OCI-LY3 (cell line): ENCODE measurements around the gene BRME1.

Experiments used
- H2AFZ ChIP-seq: fragments of 200-600, 300-600 bp; shearing (Covaris generic); 2 replicates; pipeline ENCODE4 v1.6.0; 2014; ENCODE audit warnings: antibody characterized with exemption, low read depth, low read length
- H3K27ac ChIP-seq: fragments of 200-600, 300-600 bp; sonication (generic); 2 replicates; pipeline ENCODE4 v1.5.1; 2014; ENCODE audit warnings: mild to moderate bottlenecking, low read length, moderate library complexity, mixed read lengths
- H3K27me3 ChIP-seq: fragments of 200-600, 300-600 bp; sonication (generic); 2 replicates; pipeline ENCODE4 v1.6.1; 2014; ENCODE audit warnings: low read depth, low read length, mixed read lengths
- H3K36me3 ChIP-seq: fragments of 200-600, 300-600 bp; sonication (generic); replicated peaks from 2 replicates; pipeline ENCODE3; 2014; ENCODE audit warnings: low read depth, low read length, mixed read lengths
- H3K4me1 ChIP-seq: fragments of 300-600, 200-600 bp; sonication (generic); 2 replicates; pipeline ENCODE4 v1.6.1; 2014; ENCODE audit warnings: low read length, mixed read lengths
- H3K4me2 ChIP-seq: fragments of 200-600, 300-600 bp; sonication (generic); 2 replicates; pipeline ENCODE4 v1.6.1; 2014; ENCODE audit warnings: low read length, mixed read lengths
- H3K4me3 ChIP-seq: fragments of 300-600, 200-600 bp; sonication (generic); 2 replicates; pipeline ENCODE4 v1.5.1; 2014; ENCODE audit warnings: antibody characterized with exemption, mild to moderate bottlenecking, low read length, moderate library complexity
- H3K79me2 ChIP-seq: fragments of 300-600, 200-600 bp; shearing (Covaris generic); 2 replicates; pipeline ENCODE4 v1.6.1; 2014; ENCODE audit warnings: mild to moderate bottlenecking, low read length, mixed read lengths
- H3K9ac ChIP-seq: fragments of 300-600, 200-600 bp; shearing (Covaris generic); 2 replicates; pipeline ENCODE4 v1.6.0; 2014; ENCODE audit warnings: mild to moderate bottlenecking, low read length, moderate library complexity
- H3K9me3 ChIP-seq: fragments of 200-600, 300-600 bp; shearing (Covaris generic); 2 replicates; pipeline ENCODE4 v1.6.1; 2014; ENCODE audit warnings: low read length, mixed read lengths; ENCODE audit not compliant: insufficient read depth
- H4K20me1 ChIP-seq: fragments of 200-600, 300-600 bp; sonication (generic); 2 replicates; pipeline ENCODE4 v1.6.1; 2016; ENCODE audit warnings: low read length, mixed read lengths; ENCODE audit not compliant: insufficient read depth
- EZH2phosphoT487 ChIP-seq: fragments of 200-600 bp; shearing (Covaris generic); IDR thresholded peaks from 2 replicates; pipeline ENCODE4 v1.6.1; 2018; ENCODE audit warnings: antibody characterized with exemption, mixed run types, low read depth
- TF ChIP-seq, protein P1 (sequence below): fragments of 200-600, 300-600 bp; sonication (generic); IDR thresholded peaks from 2 replicates; pipeline ENCODE4 v1.5.1; 2014; ENCODE audit warnings: antibody characterized with exemption, low read length, low read depth

The BRME1 gene

DNA sequence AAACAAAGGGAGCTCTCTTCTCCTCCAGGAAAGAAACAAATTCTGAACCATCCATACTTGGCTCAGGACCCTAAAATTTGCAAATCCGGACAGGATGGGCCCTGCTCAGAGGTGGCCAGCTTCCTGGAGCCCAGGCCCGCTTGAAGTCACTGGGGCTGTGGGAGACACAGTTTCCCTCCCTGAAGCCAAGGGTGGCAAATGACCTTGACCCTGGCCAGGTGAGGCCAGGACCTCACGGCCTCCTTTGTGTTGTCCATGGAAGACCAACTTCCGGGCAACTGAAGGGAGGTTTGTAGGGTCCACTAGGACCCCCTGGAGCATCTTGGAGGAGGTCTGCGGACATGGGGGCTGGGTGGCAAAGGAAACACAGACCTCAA is 23.5 kb downstream of the BRME1 start:
- H3K79me2 ChIP-seq = no peaks in the 10 kb centered on the region
- no peaks in the 10 kb centered on the region for H4K20me1 ChIP-seq
- H2AFZ ChIP-seq = peak overlapping the region; percentile 59
- H3K27ac ChIP-seq = no peak overlapping the region
- H3K9ac ChIP-seq = peak overlapping the region; percentile 71; the same call in 1 of the 2 replicates
- no peaks in the 10 kb centered on the region for H3K36me3 ChIP-seq
- H3K4me2 ChIP-seq = peak overlapping the region; percentile 92
- H3K4me3 ChIP-seq = peak overlapping the region; percentile 77; the same call in 1 of the 2 replicates
- TF ChIP-seq EZH2phosphoT487 = no peak
- TF ChIP-seq, protein P1, sequence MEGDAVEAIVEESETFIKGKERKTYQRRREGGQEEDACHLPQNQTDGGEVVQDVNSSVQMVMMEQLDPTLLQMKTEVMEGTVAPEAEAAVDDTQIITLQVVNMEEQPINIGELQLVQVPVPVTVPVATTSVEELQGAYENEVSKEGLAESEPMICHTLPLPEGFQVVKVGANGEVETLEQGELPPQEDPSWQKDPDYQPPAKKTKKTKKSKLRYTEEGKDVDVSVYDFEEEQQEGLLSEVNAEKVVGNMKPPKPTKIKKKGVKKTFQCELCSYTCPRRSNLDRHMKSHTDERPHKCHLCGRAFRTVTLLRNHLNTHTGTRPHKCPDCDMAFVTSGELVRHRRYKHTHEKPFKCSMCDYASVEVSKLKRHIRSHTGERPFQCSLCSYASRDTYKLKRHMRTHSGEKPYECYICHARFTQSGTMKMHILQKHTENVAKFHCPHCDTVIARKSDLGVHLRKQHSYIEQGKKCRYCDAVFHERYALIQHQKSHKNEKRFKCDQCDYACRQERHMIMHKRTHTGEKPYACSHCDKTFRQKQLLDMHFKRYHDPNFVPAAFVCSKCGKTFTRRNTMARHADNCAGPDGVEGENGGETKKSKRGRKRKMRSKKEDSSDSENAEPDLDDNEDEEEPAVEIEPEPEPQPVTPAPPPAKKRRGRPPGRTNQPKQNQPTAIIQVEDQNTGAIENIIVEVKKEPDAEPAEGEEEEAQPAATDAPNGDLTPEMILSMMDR = no peak
- peaks cover 37% of the 10 kb centered on the region for H3K4me1 ChIP-seq
- peaks cover 4% of the 10 kb centered on the region; the same call in 1 of the 2 replicates for H3K27me3 ChIP-seq
- H3K9me3 ChIP-seq = no peaks in the 10 kb centered on the region

- Histone ChIP-seq H3K9ac (peak overlapping the region; percentile 71; the same call in 1 of the 2 replicates), H3K4me3 (peak overlapping the region; percentile 77), H2AFZ (peak overlapping the region; percentile 59)
Observed at GRCh38 chr19:13881692-13882418, 24.1 kb downstream of the BRME1 start.

GRCh38 chr19:13881251-13881691 is 24.6 kb downstream of the BRME1 start:
- Histone ChIP-seq H3K27ac (peak overlapping the region; percentile 21; the same call in 1 of the 2 replicates), H3K4me2 (peak overlapping the region; percentile 92), H3K36me3 (no peaks in the 10 kb centered on the region)

More at GRCh38 chr19:13881692-13882418, 24.1 kb downstream of the BRME1 start:
- Histone ChIP-seq H3K4me2 (peak overlapping the region; percentile 92), H3K36me3 (no peaks in the 10 kb centered on the region), H3K9me3 (no peaks in the 10 kb centered on the region), H3K27ac (peak overlapping the region; percentile 21), H4K20me1 (no peaks in the 10 kb centered on the region), H3K79me2 (no peaks in the 10 kb centered on the region), H3K4me1 (peaks cover 37% of the 10 kb centered on the region), H3K27me3 (peaks cover 7% of the 10 kb centered on the region)
- TF ChIP-seq, protein P1 = no peak
- no peak for TF ChIP-seq EZH2phosphoT487

More at GRCh38 chr19:13881251-13881691, 24.6 kb downstream of the BRME1 start:
- Histone ChIP-seq H3K4me1 (peaks cover 37% of the 10 kb centered on the region), H3K79me2 (no peaks in the 10 kb centered on the region), H3K9ac (peak overlapping the region; percentile 71; the same call in 1 of the 2 replicates), H3K4me3 (peak overlapping the region; percentile 77), H2AFZ (peak overlapping the region; percentile 59), H3K27me3 (peaks cover 9% of the 10 kb centered on the region), H4K20me1 (no peaks in the 10 kb centered on the region), H3K9me3 (no peaks in the 10 kb centered on the region)
- TF ChIP-seq, protein P1 = no peak
- TF ChIP-seq EZH2phosphoT487 = no peak
